HepG2 (cell line): ENCODE results near the gene ZFR. TPM values are rescaled to one million over a fixed set of nuclear protein-coding genes. Genes with fewer than 3 reads are reported as not detected.
A peak's percentile ranks its signal among the peaks of the same experiment; 100 is the strongest.

Experiments
- ATAC-seq: fragments of 200-7000 bp; cut with Tn5 transposase; 3 replicates; pipeline ENCODE4 v1.9.1; 2020; ENCODE audit warnings: mild to moderate bottlenecking, moderate library complexity
- BruUV-seq: library from RNA; stranded (reverse); fragments of 400-500 nt; replicated peaks from 2 replicates; lab custom pipeline; 2021; lab: Mats Ljungman, UMichigan
- CTCF ChIA-PET: fragments of 300-600 bp; formaldehyde crosslinking; extraction: SDS; loops from one replicate; lab custom pipeline; 2021; ENCODE audit warnings: low total read pairs, inconsistent platforms, low intra/inter-chr PET ratio; lab: Yijun Ruan, JAX
- POLR2A ChIA-PET: fragments of 350-600 bp; sonication (Branson Sonifier 250); formaldehyde crosslinking; loops from one replicate; lab custom pipeline; 2020; ENCODE audit warnings: antibody characterized with exemption, inconsistent platforms; lab: Yijun Ruan, JAX
- DNase-seq: peaks from one replicate; pipeline ENCODE4 v3.0.0-alpha.2; 2015; ENCODE audit warnings: low spot score
- FAIRE-seq: peaks from 3 replicates; lab custom pipeline; 2011; peaks lifted over from hg19 to GRCh38; lab: Jason Lieb, UNC
- H2AFZ ChIP-seq: one replicate; pipeline ENCODE4 v1.6.1; 2011; ENCODE audit warnings: low read length, inconsistent platforms
- H3K27ac ChIP-seq: fragments of 300-600 bp; 3 replicates; pipeline ENCODE4 v1.8.0; 2011; ENCODE audit warnings: mixed run types, mild to moderate bottlenecking, mixed read lengths, low read length, inconsistent platforms; ENCODE audit not compliant: insufficient read depth; ENCODE audit errors: extremely low read length
- H3K27me3 ChIP-seq, 2 experiments: fragments of 200-600 bp in 1 of 2; 2 replicates in 1 of 2; 3 replicates in 1 of 2; pipeline versions ENCODE4 v1.6.0 to v1.8.0; 2011; ENCODE audit warnings: low read length in 2 of 2, mild to moderate bottlenecking in 2 of 2, moderate library complexity in 2 of 2, inconsistent platforms in 1 of 2; ENCODE audit not compliant: insufficient read depth in 2 of 2, control insufficient read depth in 1 of 2
- H3K36me3 ChIP-seq, 2 experiments: fragments of 200-600 bp in 1 of 2; replicated peaks in 1 of 2; 2 replicates in 1 of 2; 3 replicates in 1 of 2; pipeline versions ENCODE4 v1.5.1 to v1.8.0; 2011; ENCODE audit warnings: low read length in 2 of 2, inconsistent platforms in 1 of 2; ENCODE audit not compliant: insufficient read depth in 2 of 2, control insufficient read depth in 1 of 2
- H3K4me1 ChIP-seq: 2 replicates; pipeline ENCODE4 v1.5.1; 2012; ENCODE audit warnings: low read length, inconsistent platforms; ENCODE audit not compliant: insufficient read depth
- H3K4me2 ChIP-seq: 2 replicates; pipeline ENCODE4 v1.6.0; 2011; ENCODE audit warnings: low read depth, low read length, inconsistent platforms
- H3K4me3 ChIP-seq, 3 experiments: fragments of 200-600 bp in 1 of 3; sonication (generic), shearing (Covaris generic) in 1 of 3; replicated peaks in 1 of 3; 2 replicates each; pipeline ENCODE4 v1.5.1; 2011 to 2016; ENCODE audit warnings: low read length in 3 of 3, inconsistent platforms in 2 of 3, low read depth in 2 of 3, mild to moderate bottlenecking in 2 of 3, control low read depth in 1 of 3, mixed read lengths in 1 of 3; ENCODE audit not compliant: insufficient read depth in 1 of 3
- H3K79me2 ChIP-seq: one replicate; pipeline ENCODE4 v1.6.1; 2011; ENCODE audit warnings: low read length, inconsistent platforms; ENCODE audit not compliant: insufficient read depth
- H3K9ac ChIP-seq: 2 replicates; pipeline ENCODE4 v1.6.0; 2011; ENCODE audit warnings: mild to moderate bottlenecking, low read depth, low read length, inconsistent platforms; ENCODE audit not compliant: insufficient read depth
- H3K9me3 ChIP-seq: 2 replicates; pipeline ENCODE4 v1.5.1; 2012; ENCODE audit warnings: mild to moderate bottlenecking, low read length
- H4K20me1 ChIP-seq: 2 replicates; pipeline ENCODE4 v1.6.0; 2011; ENCODE audit warnings: inconsistent platforms, mild to moderate bottlenecking, low read length, moderate library complexity; ENCODE audit not compliant: insufficient read depth
- ARID3A ChIP-seq: IDR thresholded peaks from 2 replicates; pipeline ENCODE4 v1.6.1; 2012; ENCODE audit warnings: low read depth, low read length, improper control_type of control experiment
- ARNTL ChIP-seq: sonication (generic); formaldehyde crosslinking; IDR thresholded peaks from 2 replicates; pipeline ENCODE4 v1.4.0; 2020; ENCODE audit warnings: mild to moderate bottlenecking, missing genetic modification reagents
- ELF3 ChIP-seq: IDR thresholded peaks from 2 replicates; pipeline ENCODE4 v1.6.1; 2016; ENCODE audit warnings: missing genetic modification reagents, missing compliant biosample characterization
- FOXA3 ChIP-seq: IDR thresholded peaks from 2 replicates; pipeline ENCODE4 v1.6.1; 2016; ENCODE audit warnings: missing genetic modification reagents, missing compliant biosample characterization
- IRF1 ChIP-seq: sonication (generic); formaldehyde crosslinking; IDR thresholded peaks from 2 replicates; pipeline ENCODE4 v1.4.0; 2020; ENCODE audit warnings: low read depth, mild to moderate bottlenecking, missing genetic modification reagents
- NR2F1 ChIP-seq, 2 experiments: fragments of 450-650 bp in 1 of 2; formaldehyde crosslinking in 1 of 2; IDR thresholded peaks; 2 replicates each; pipeline versions ENCODE4 v1.5.0 to v1.6.1; 2016 to 2020; ENCODE audit warnings: mild to moderate bottlenecking in 1 of 2, missing compliant biosample characterization in 1 of 2, missing genetic modification reagents in 1 of 2, moderate library complexity in 1 of 2
- PHF8 ChIP-seq: sonication (generic); formaldehyde crosslinking; IDR thresholded peaks from 2 replicates; pipeline ENCODE4 v1.5.0; 2020; ENCODE audit warnings: missing genetic modification reagents
- RORA ChIP-seq: sonication (generic); formaldehyde crosslinking; IDR thresholded peaks from 2 replicates; pipeline ENCODE4 v1.5.0; 2020; ENCODE audit warnings: mild to moderate bottlenecking, missing genetic modification reagents, moderate library complexity
- SIN3A ChIP-seq: IDR thresholded peaks from 2 replicates; pipeline ENCODE4 v1.6.1; 2011; ENCODE audit warnings: low read depth, mild to moderate bottlenecking, control low read depth, low read length, borderline replicate concordance
- STAG1 ChIP-seq: sonication (generic); formaldehyde crosslinking; IDR thresholded peaks from 2 replicates; pipeline ENCODE4 v1.4.0; 2020; ENCODE audit warnings: missing genetic modification reagents
- ZBTB14 ChIP-seq: sonication (generic); formaldehyde crosslinking; IDR thresholded peaks from 2 replicates; pipeline ENCODE4 v1.4.0; 2020; ENCODE audit warnings: missing genetic modification reagents
- ZNF235 ChIP-seq: sonication (generic); formaldehyde crosslinking; IDR thresholded peaks from 2 replicates; pipeline ENCODE4 v1.8.1; 2023; ENCODE audit warnings: mild to moderate bottlenecking, missing genetic modification reagents, borderline replicate concordance
- ZNF350 ChIP-seq: sonication (generic); formaldehyde crosslinking; IDR thresholded peaks from 2 replicates; pipeline ENCODE4 v1.4.0; 2020; ENCODE audit warnings: mild to moderate bottlenecking, low read depth, missing genetic modification reagents, borderline replicate concordance
- ZNF367 ChIP-seq: sonication (generic); formaldehyde crosslinking; IDR thresholded peaks from 2 replicates; pipeline ENCODE4 v1.4.0; 2020; ENCODE audit warnings: missing genetic modification reagents, borderline replicate concordance
- ZNF580 ChIP-seq: IDR thresholded peaks from 2 replicates; pipeline ENCODE4 v1.6.1; 2016; ENCODE audit warnings: low read depth, borderline replicate concordance
- ZNF7 ChIP-seq: IDR thresholded peaks from 2 replicates; pipeline ENCODE4 v1.6.1; 2016; ENCODE audit warnings: missing biosample characterization, missing genetic modification reagents
- WGBS: methylation state at CpG from one replicate; pipeline ENCODE4 v1.1.6; 2017; ENCODE audit warnings: low lambda C conversion rate; 5-methylcytosine and 5-hydroxymethylcytosine counted together
- in situ Hi-C: cut with HindIII; loops from 2 replicates; pipeline ENCODE4 v1.10.0; 2017; ENCODE audit warnings: low pct_unique_long_range_greater_than_20kb; ENCODE audit not compliant: extremely low pct_ligation_motif_present
- intact Hi-C: fragments of 100-400 bp; cut with micrococcal nuclease; formaldehyde crosslinking; loops from one replicate; pipeline ENCODE4 v1.10.0; 2022; ENCODE audit not compliant: unreplicated experiment
- polyA plus RNA-seq, 8 experiments: library from polyadenylated mRNA; depleted of rRNA in 3 of 8; stranded (reverse) in 7 of 8; unstranded in 1 of 8; fragments of >200 nt; fragmentation: Illumina TruSeq in 4 of 8; extraction: Trizol in 4 of 8; gene quantifications; 2 replicates each; pipeline versions ENCODE4 v1.2.1 to v1.2.3, GENCODE V29; 2011 to 2016; ENCODE audit warnings: low read depth in 4 of 8, missing spikeins in 1 of 8, mixed read lengths in 1 of 8; ENCODE audit not compliant: insufficient read depth in 1 of 8
- total RNA-seq, 5 experiments: library from RNA; depleted of rRNA; stranded (reverse); fragments of >200 nt; fragmentation: Illumina TruSeq; extraction: Trizol; gene quantifications; 2 replicates each; pipeline ENCODE4 v1.2.3, GENCODE V29; 2016; ENCODE audit warnings: low read depth in 1 of 5

The ZFR gene
- total and polyA plus RNA-seq, 2 of the 13 experiments (the other 11 are each of a cell fraction or from before 2014, with no cell fraction given): 89.0 to 92.8 TPM

GRCh38 chr5:32465076-32465475, 20.5 kb upstream of the ZFR start:
- no peak overlapping the region for H3K4me2 ChIP-seq
- no peaks in the 10 kb centered on the region for H3K4me1 ChIP-seq
- H3K27me3 ChIP-seq: peaks cover 2 to 3% of the 10 kb centered on the region in 2 experiments; a peak in 2 of 5 replicates
- FAIRE-seq (no peak), DNase-seq (no peak), ATAC-seq (no peak; the same call in 2 of the 3 replicates)
- no peaks in the 10 kb centered on the region for H3K79me2 ChIP-seq
- no peak overlapping the region for H3K4me3 ChIP-seq
- in situ Hi-C loops (no loop called here), intact Hi-C loops (no loop called here)
- H3K9ac ChIP-seq: no peak overlapping the region
- no peaks in the 10 kb centered on the region for H3K36me3 ChIP-seq
- ChIA-PET CTCF (no interaction called here), POLR2A (no interaction called here)
- no peak overlapping the region for H3K27ac ChIP-seq
- no peak for TF ChIP-seq ZNF235 (CRISPR knock-in tag)
- peak; percentile 11; the same call in 1 of the 2 replicates for TF ChIP-seq STAG1 (CRISPR knock-in tag)
- TF ChIP-seq ZNF350 (CRISPR knock-in tag): no peak
- H4K20me1 ChIP-seq: no peaks in the 10 kb centered on the region
- WGBS: 23% methylated on average over 2 of the region's 2 CpGs
- no TSS peak for BruUV-seq
- no peak overlapping the region for H2AFZ ChIP-seq
- no peaks in the 10 kb centered on the region for H3K9me3 ChIP-seq

GRCh38 chr5:32462618-32463017, 18.1 kb upstream of the ZFR start:
- no peak overlapping the region for H3K9ac ChIP-seq
- DNase-seq (no peak), FAIRE-seq (no peak), ATAC-seq (no peak)
- BruUV-seq: no TSS peak
- intact Hi-C loops (no loop called here), in situ Hi-C loops (no loop called here)
- ChIA-PET CTCF (no interaction called here), POLR2A (no interaction called here)
- no peak overlapping the region for H3K4me3 ChIP-seq
- WGBS: 33% methylated on average over 1 of the region's 1 CpG
- H4K20me1 ChIP-seq: no peaks in the 10 kb centered on the region
- no peak overlapping the region for H2AFZ ChIP-seq
- peaks cover under 1 to 2% of the 10 kb centered on the region in 2 experiments; a peak in 2 of 5 replicates for H3K27me3 ChIP-seq
- no peak overlapping the region for H3K27ac ChIP-seq
- peaks cover 19% of the 10 kb centered on the region for H3K4me1 ChIP-seq
- H3K79me2 ChIP-seq: no peaks in the 10 kb centered on the region
- no peaks in the 10 kb centered on the region for H3K9me3 ChIP-seq
- H3K36me3 ChIP-seq: no peaks in the 10 kb centered on the region
- H3K4me2 ChIP-seq: no peak overlapping the region
- no peak for TF ChIP-seq NR2F1 (CRISPR knock-in tag; IDR thresholded peaks at IDR 0.05)
- TF ChIP-seq ZNF580 (CRISPR knock-in tag): no peak
- no peak for TF ChIP-seq ZNF7 (CRISPR knock-in tag)
- TF ChIP-seq ZNF367 (CRISPR knock-in tag): no peak
- no peak for TF ChIP-seq RORA (CRISPR knock-in tag)
- no peak for TF ChIP-seq IRF1 (CRISPR knock-in tag)
- TF ChIP-seq ZBTB14: no peak
- no peak for TF ChIP-seq ARID3A
- no peak for TF ChIP-seq SIN3A
- TF ChIP-seq ELF3 (CRISPR knock-in tag): no peak
- TF ChIP-seq ARNTL: no peak
- TF ChIP-seq PHF8 (CRISPR knock-in tag): no peak
- TF ChIP-seq FOXA3 (CRISPR knock-in tag): no peak
